Measurements from ENCODE around the gene TRAP1. TPM values are rescaled to one million over a fixed set of nuclear protein-coding genes. Genes with fewer than 3 reads are reported as not detected.

The TRAP1 gene
- total RNA-seq, 1 experiment from 2014 or later, result 274 TPM

- POLR2A ChIA-PET, result no interaction called here
- H3K4me1 Mint-ChIP-seq (ENCODE audit: insufficient read depth, unreplicated experiment), result peaks cover 8% of the 10 kb centered on the region
Observed at GRCh38 chr16:3687021-3687420, 30.3 kb downstream of the TRAP1 start.

GRCh38 chr16:3681206-3681605 is 36.1 kb downstream of the TRAP1 start:
- ChIA-PET POLR2A (no interaction called here), CTCF (interaction anchor here (0.7 to 2.8 kb wide), 2 partner anchors 9 to 275 kb away, joined by 3 to 18 read pairs; no protein-coding TSS in a partner anchor)
- BruUV-seq (replicated peaks), result no TSS peak
- H3K36me3 Mint-ChIP-seq (ENCODE audit: insufficient read depth, unreplicated experiment), result peaks cover 71% of the 10 kb centered on the region
- H3K9me3 Mint-ChIP-seq (ENCODE audit: unreplicated experiment), result no peaks in the 10 kb centered on the region
- H3K4me3 Mint-ChIP-seq (ENCODE audit: unreplicated experiment), result no peak overlapping the region
- TF ChIP-seq CTCF (IDR thresholded peaks at IDR 0.05; ENCODE audit: unreplicated experiment), result no peak
- no peak overlapping the region for H3K27ac Mint-ChIP-seq (ENCODE audit: low read depth, unreplicated experiment)
- H3K4me1 Mint-ChIP-seq (ENCODE audit: insufficient read depth, unreplicated experiment), result no peaks in the 10 kb centered on the region
- DNase-seq (ENCODE audit: unreplicated experiment), result no peak
- intact Hi-C loops (cut with micrococcal nuclease), result no loop called here
- H3K27me3 Mint-ChIP-seq (ENCODE audit: insufficient read depth, unreplicated experiment), result no peaks in the 10 kb centered on the region

More at GRCh38 chr16:3687021-3687420, 30.3 kb downstream of the TRAP1 start:
- no peak overlapping the region for H3K4me3 Mint-ChIP-seq (ENCODE audit: unreplicated experiment)
- DNase-seq (ENCODE audit: unreplicated experiment), result no peak
- H3K27ac Mint-ChIP-seq (ENCODE audit: low read depth, unreplicated experiment), result no peak overlapping the region
- CTCF ChIA-PET, result interaction anchor here (0.6 to 1.4 kb wide), 2 partner anchors 194 to 796 kb away, joined by 3 to 4 read pairs; partner anchors contain the start of gene CREBBP
- TF ChIP-seq CTCF (IDR thresholded peaks at IDR 0.05; ENCODE audit: unreplicated experiment), result no peak
- no TSS peak for BruUV-seq (replicated peaks)
- H3K27me3 Mint-ChIP-seq (ENCODE audit: insufficient read depth, unreplicated experiment), result no peaks in the 10 kb centered on the region
- peaks cover 88% of the 10 kb centered on the region for H3K36me3 Mint-ChIP-seq (ENCODE audit: insufficient read depth, unreplicated experiment)
- no peaks in the 10 kb centered on the region for H3K9me3 Mint-ChIP-seq (ENCODE audit: unreplicated experiment)
- intact Hi-C loops (cut with micrococcal nuclease), result no loop called here

- TF ChIP-seq CTCF (IDR thresholded peaks at IDR 0.05; ENCODE audit: unreplicated experiment), result no peak
- no TSS peak for BruUV-seq (replicated peaks)
Observed at GRCh38 chr16:3677994-3678393, 39.3 kb downstream of the TRAP1 start.

GRCh38 chr16:3675601-3676130 is 41.7 kb downstream of the TRAP1 start:
- Mint-ChIP-seq H3K27ac (ENCODE audit: low read depth, unreplicated experiment) (peak overlapping the region; percentile 27), H3K4me3 (ENCODE audit: unreplicated experiment) (no peak overlapping the region), H3K9me3 (ENCODE audit: unreplicated experiment) (no peaks in the 10 kb centered on the region), H3K27me3 (ENCODE audit: insufficient read depth, unreplicated experiment) (no peaks in the 10 kb centered on the region), H3K4me1 (ENCODE audit: insufficient read depth, unreplicated experiment) (no peaks in the 10 kb centered on the region), H3K36me3 (ENCODE audit: insufficient read depth, unreplicated experiment) (peaks cover 76% of the 10 kb centered on the region)
- no peak for DNase-seq (ENCODE audit: unreplicated experiment)
- POLR2A ChIA-PET, result no interaction called here
- TF ChIP-seq CTCF (IDR thresholded peaks at IDR 0.05; ENCODE audit: unreplicated experiment), result no peak
- CTCF ChIA-PET, result interaction anchor here (0.5 to 1.2 kb wide), 2 partner anchors 15 to 757 kb away, joined by 3 to 4 read pairs; no protein-coding TSS in a partner anchor
- no TSS peak for BruUV-seq (replicated peaks)
- intact Hi-C loops (cut with micrococcal nuclease), result no loop called here

More at GRCh38 chr16:3677994-3678393, 39.3 kb downstream of the TRAP1 start:
- intact Hi-C loops (cut with micrococcal nuclease), result no loop called here
- Mint-ChIP-seq H3K27me3 (ENCODE audit: insufficient read depth, unreplicated experiment) (no peaks in the 10 kb centered on the region), H3K36me3 (ENCODE audit: insufficient read depth, unreplicated experiment) (peaks cover 69% of the 10 kb centered on the region), H3K4me3 (ENCODE audit: unreplicated experiment) (no peak overlapping the region), H3K9me3 (ENCODE audit: unreplicated experiment) (no peaks in the 10 kb centered on the region), H3K4me1 (ENCODE audit: insufficient read depth, unreplicated experiment) (no peaks in the 10 kb centered on the region), H3K27ac (ENCODE audit: low read depth, unreplicated experiment) (no peak overlapping the region)
- POLR2A ChIA-PET, result interaction anchor here (0.7 kb wide), 1 partner anchor 9 kb away, joined by 3 read pairs; no protein-coding TSS in a partner anchor
- CTCF ChIA-PET, result interaction anchor here (0.6 to 1.3 kb wide), 4 partner anchors 12 to 652 kb away, joined by 3 to 6 read pairs (median 3); no protein-coding TSS in a partner anchor
- DNase-seq (ENCODE audit: unreplicated experiment), result no peak

Measured in MCF 10A (cell line).